NCI-H2196 (cell line): ENCODE measurements around the gene TMEM134.

Experiments
- DNase-seq: peaks from one replicate; lab custom pipeline; 2025; ENCODE audit not compliant: unreplicated experiment; lab: John Stamatoyannopoulos, UW

TMEM134 gene

GRCh38 chr11:67463680-67464410 is 5.2 kb downstream of the TMEM134 start:
- no peak for DNase-seq

- no peak for DNase-seq
Measured at GRCh38 chr11:67463186-67463585, 5.9 kb downstream of the TMEM134 start.

- no peak for DNase-seq
Measured at GRCh38 chr11:67458266-67458665, 10.8 kb downstream of the TMEM134 start.

GRCh38 chr11:67457453-67457852 is 11.6 kb downstream of the TMEM134 start:
- no peak for DNase-seq

GRCh38 chr11:67456068-67456705 is 12.9 kb downstream of the TMEM134 start:
- DNase-seq = no peak

GRCh38 chr11:67455054-67455453 is 14.0 kb downstream of the TMEM134 start, which contains the start of gene CABP4:
TSS of gene CABP4 (plus strand) at chr11:67455354. CDS start at chr11:67455424, 70 bp downstream.
- no peak for DNase-seq

- DNase-seq = no peak
Measured at GRCh38 chr11:67453816-67454732, 15.0 kb downstream of the TMEM134 start.

GRCh38 chr11:67452141-67452952 is 16.7 kb downstream of the TMEM134 start, which contains the start of gene GPR152:
TSS of gene GPR152 (minus strand) at chr11:67452729. CDS start at chr11:67452724, 5 bp downstream.
- peak; percentile 59 for DNase-seq

GRCh38 chr11:67451658-67451976 is 17.4 kb downstream of the TMEM134 start:
- DNase-seq = no peak

GRCh38 chr11:67450796-67451657 is 18.0 kb downstream of the TMEM134 start:
- DNase-seq = no peak

GRCh38 chr11:67449116-67449844 is 19.8 kb downstream of the TMEM134 start:
- no peak for DNase-seq

- no peak for DNase-seq
Measured at GRCh38 chr11:67448220-67448609, 20.8 kb downstream of the TMEM134 start.

- no peak for DNase-seq
Measured at GRCh38 chr11:67445515-67445914, 23.5 kb downstream of the TMEM134 start.

GRCh38 chr11:67442504-67443404 is 26.3 kb downstream of the TMEM134 start:
- no peak for DNase-seq

- no peak for DNase-seq
Measured at GRCh38 chr11:67441731-67442351, 27.2 kb downstream of the TMEM134 start.

GRCh38 chr11:67441098-67441563 is 27.9 kb downstream of the TMEM134 start:
- DNase-seq = no peak
